HepG2 (cell line): ENCODE results near the gene GRIK4. TPM values are rescaled to one million over a fixed set of nuclear protein-coding genes. Genes with fewer than 3 reads are reported as not detected.

ENCODE experiments used
- ARNT2 ChIP-seq: sonication (generic); formaldehyde crosslinking; IDR thresholded peaks from 2 replicates; pipeline ENCODE4 v1.8.0; 2022; ENCODE audit warnings: mild to moderate bottlenecking, low read depth, missing genetic modification reagents, moderate library complexity
- E2F5 ChIP-seq: sonication (generic); formaldehyde crosslinking; conservative IDR thresholded peaks from 2 replicates; pipeline ENCODE4 v1.4.0; 2020; ENCODE audit warnings: missing genetic modification reagents
- EEA1 ChIP-seq: sonication (generic); formaldehyde crosslinking; IDR thresholded peaks from 2 replicates; pipeline ENCODE4 v1.5.1; 2020; ENCODE audit warnings: mild to moderate bottlenecking, missing genetic modification reagents, borderline replicate concordance
- HNF1B ChIP-seq: sonication (generic); formaldehyde crosslinking; IDR thresholded peaks from 2 replicates; pipeline ENCODE4 v1.5.1; 2020; ENCODE audit warnings: mild to moderate bottlenecking, moderate library complexity, missing genetic modification reagents
- HNRNPUL1 ChIP-seq: fragments of 200-400 bp; formaldehyde crosslinking; IDR thresholded peaks from 2 replicates; pipeline ENCODE4 v1.6.1; 2017; ENCODE audit warnings: low read depth, mild to moderate bottlenecking, low read length, moderate library complexity
- SNAI1 ChIP-seq: sonication (generic); formaldehyde crosslinking; IDR thresholded peaks from 2 replicates; pipeline ENCODE4 v1.5.0; 2020; ENCODE audit warnings: mild to moderate bottlenecking, missing genetic modification reagents, borderline replicate concordance
- ZNF550 ChIP-seq: sonication (generic); formaldehyde crosslinking; IDR thresholded peaks from 2 replicates; pipeline ENCODE4 v1.4.0; 2020; ENCODE audit warnings: mild to moderate bottlenecking, missing genetic modification reagents, borderline replicate concordance
- ZSCAN25 ChIP-seq: sonication (generic); formaldehyde crosslinking; IDR thresholded peaks from 2 replicates; pipeline ENCODE4 v1.8.0; 2022; ENCODE audit warnings: mild to moderate bottlenecking, missing genetic modification reagents
- polyA plus RNA-seq, 8 experiments: library from polyadenylated mRNA; depleted of rRNA in 3 of 8; stranded (reverse) in 7 of 8; unstranded in 1 of 8; fragments of >200 nt; fragmentation: Illumina TruSeq in 4 of 8; extraction: Trizol in 4 of 8; gene quantifications; 2 replicates each; pipeline versions ENCODE4 v1.2.1 to v1.2.3, GENCODE V29; 2011 to 2016; ENCODE audit warnings: low read depth in 4 of 8, missing spikeins in 1 of 8, mixed read lengths in 1 of 8; ENCODE audit not compliant: insufficient read depth in 1 of 8
- total RNA-seq, 5 experiments: library from RNA; depleted of rRNA; stranded (reverse); fragments of >200 nt; fragmentation: Illumina TruSeq; extraction: Trizol; gene quantifications; 2 replicates each; pipeline ENCODE4 v1.2.3, GENCODE V29; 2016; ENCODE audit warnings: low read depth in 1 of 5
- TF ChIP-seq, protein P1 (sequence below): sonication (generic); formaldehyde crosslinking; IDR thresholded peaks from 2 replicates; pipeline ENCODE4 v1.4.0; 2020; ENCODE audit warnings: missing genetic modification reagents
- TF ChIP-seq, protein P2 (sequence below): sonication (generic); formaldehyde crosslinking; IDR thresholded peaks from 2 replicates; pipeline ENCODE4 v1.5.1; 2020; ENCODE audit warnings: mild to moderate bottlenecking, missing genetic modification reagents, moderate library complexity

The GRIK4 gene
- total and polyA plus RNA-seq, 2 of the 13 experiments (the other 11 are each of a cell fraction or from before 2014, with no cell fraction given), result 0.04 to 0.07 TPM

GRCh38 chr11:120532082-120532831 lies 20.7 kb downstream of the GRIK4 start (continued):
- no peak for TF ChIP-seq HNRNPUL1
- no peak for TF ChIP-seq EEA1
- no peak for TF ChIP-seq ZSCAN25 (CRISPR knock-in tag)
- TF ChIP-seq, protein P1, sequence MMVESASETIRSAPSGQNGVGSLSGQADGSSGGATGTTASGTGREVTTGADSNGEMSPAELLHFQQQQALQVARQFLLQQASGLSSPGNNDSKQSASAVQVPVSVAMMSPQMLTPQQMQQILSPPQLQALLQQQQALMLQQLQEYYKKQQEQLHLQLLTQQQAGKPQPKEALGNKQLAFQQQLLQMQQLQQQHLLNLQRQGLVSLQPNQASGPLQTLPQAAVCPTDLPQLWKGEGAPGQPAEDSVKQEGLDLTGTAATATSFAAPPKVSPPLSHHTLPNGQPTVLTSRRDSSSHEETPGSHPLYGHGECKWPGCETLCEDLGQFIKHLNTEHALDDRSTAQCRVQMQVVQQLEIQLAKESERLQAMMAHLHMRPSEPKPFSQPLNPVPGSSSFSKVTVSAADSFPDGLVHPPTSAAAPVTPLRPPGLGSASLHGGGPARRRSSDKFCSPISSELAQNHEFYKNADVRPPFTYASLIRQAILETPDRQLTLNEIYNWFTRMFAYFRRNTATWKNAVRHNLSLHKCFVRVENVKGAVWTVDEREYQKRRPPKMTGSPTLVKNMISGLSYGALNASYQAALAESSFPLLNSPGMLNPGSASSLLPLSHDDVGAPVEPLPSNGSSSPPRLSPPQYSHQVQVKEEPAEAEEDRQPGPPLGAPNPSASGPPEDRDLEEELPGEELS (CRISPR knock-in tag), result peak; percentile 34; the same call in 1 of the 2 replicates
- TF ChIP-seq E2F5 (CRISPR knock-in tag), result no peak
- TF ChIP-seq ZNF550, result no peak
- no peak for TF ChIP-seq ARNT2 (CRISPR knock-in tag)
- no peak for TF ChIP-seq HNF1B (CRISPR knock-in tag)
- TF ChIP-seq SNAI1 (CRISPR knock-in tag), result no peak
- TF ChIP-seq, protein P2, sequence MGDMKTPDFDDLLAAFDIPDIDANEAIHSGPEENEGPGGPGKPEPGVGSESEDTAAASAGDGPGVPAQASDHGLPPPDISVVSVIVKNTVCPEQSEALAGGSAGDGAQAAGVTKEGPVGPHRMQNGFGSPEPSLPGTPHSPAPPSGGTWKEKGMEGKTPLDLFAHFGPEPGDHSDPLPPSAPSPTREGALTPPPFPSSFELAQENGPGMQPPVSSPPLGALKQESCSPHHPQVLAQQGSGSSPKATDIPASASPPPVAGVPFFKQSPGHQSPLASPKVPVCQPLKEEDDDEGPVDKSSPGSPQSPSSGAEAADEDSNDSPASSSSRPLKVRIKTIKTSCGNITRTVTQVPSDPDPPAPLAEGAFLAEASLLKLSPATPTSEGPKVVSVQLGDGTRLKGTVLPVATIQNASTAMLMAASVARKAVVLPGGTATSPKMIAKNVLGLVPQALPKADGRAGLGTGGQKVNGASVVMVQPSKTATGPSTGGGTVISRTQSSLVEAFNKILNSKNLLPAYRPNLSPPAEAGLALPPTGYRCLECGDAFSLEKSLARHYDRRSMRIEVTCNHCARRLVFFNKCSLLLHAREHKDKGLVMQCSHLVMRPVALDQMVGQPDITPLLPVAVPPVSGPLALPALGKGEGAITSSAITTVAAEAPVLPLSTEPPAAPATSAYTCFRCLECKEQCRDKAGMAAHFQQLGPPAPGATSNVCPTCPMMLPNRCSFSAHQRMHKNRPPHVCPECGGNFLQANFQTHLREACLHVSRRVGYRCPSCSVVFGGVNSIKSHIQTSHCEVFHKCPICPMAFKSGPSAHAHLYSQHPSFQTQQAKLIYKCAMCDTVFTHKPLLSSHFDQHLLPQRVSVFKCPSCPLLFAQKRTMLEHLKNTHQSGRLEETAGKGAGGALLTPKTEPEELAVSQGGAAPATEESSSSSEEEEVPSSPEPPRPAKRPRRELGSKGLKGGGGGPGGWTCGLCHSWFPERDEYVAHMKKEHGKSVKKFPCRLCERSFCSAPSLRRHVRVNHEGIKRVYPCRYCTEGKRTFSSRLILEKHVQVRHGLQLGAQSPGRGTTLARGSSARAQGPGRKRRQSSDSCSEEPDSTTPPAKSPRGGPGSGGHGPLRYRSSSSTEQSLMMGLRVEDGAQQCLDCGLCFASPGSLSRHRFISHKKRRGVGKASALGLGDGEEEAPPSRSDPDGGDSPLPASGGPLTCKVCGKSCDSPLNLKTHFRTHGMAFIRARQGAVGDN (CRISPR knock-in tag), result peak; percentile 35
